Muscle layer of colon (tissue), 2 donors: ENCODE results near the gene INTS11.
A peak's percentile ranks its signal among the peaks of the same experiment; 100 is the strongest.

Source experiments
- H3K27ac ChIP-seq: one replicate; pipeline ENCODE4 v1.7.0; 2013; ENCODE audit warnings: low read depth, mild to moderate bottlenecking, low read length, moderate library complexity
- H3K27me3 ChIP-seq, 2 donors: one replicate each; pipeline ENCODE4 v1.7.0; 2013; ENCODE audit warnings: low read length in 2 of 2, mild to moderate bottlenecking in 2 of 2; ENCODE audit not compliant: insufficient read depth in 2 of 2, control insufficient read depth in 1 of 2
- H3K36me3 ChIP-seq: one replicate; pipeline ENCODE4 v1.7.0; 2013; ENCODE audit warnings: mild to moderate bottlenecking, low read length; ENCODE audit not compliant: insufficient read depth
- H3K4me1 ChIP-seq: one replicate; pipeline ENCODE4 v1.7.0; 2013; ENCODE audit warnings: mild to moderate bottlenecking, low read length; ENCODE audit not compliant: insufficient read depth
- H3K4me3 ChIP-seq, 2 donors: one replicate each; pipeline ENCODE4 v1.7.0; 2013; ENCODE audit warnings: low read length in 2 of 2, low read depth in 1 of 2, mild to moderate bottlenecking in 1 of 2, moderate library complexity in 1 of 2
- H3K9ac ChIP-seq: one replicate; pipeline ENCODE4 v1.7.0; 2013; ENCODE audit warnings: low read length
- H3K9me3 ChIP-seq: one replicate; pipeline ENCODE4 v1.7.0; 2013; ENCODE audit warnings: mild to moderate bottlenecking, low read length
- donor health status: abdominal sarcoma.
- donor health status: Adenocarcinoma of cecum.

Gene INTS11

GRCh38 chr1:1279028-1279427, 45.4 kb downstream of the INTS11 start:
- no peaks in the 10 kb centered on the region for H3K9me3 ChIP-seq
- peaks cover 7% of the 10 kb centered on the region for H3K4me1 ChIP-seq
- no peak overlapping the region for H3K9ac ChIP-seq
- H3K36me3 ChIP-seq: no peaks in the 10 kb centered on the region
- H3K4me3 ChIP-seq: no peak overlapping the region
- H3K27ac ChIP-seq: no peak overlapping the region
- no peaks in the 10 kb centered on the region for H3K27me3 ChIP-seq

- no peak overlapping the region for H3K4me3 ChIP-seq
- H3K27me3 ChIP-seq: no peaks in the 10 kb centered on the region
- H3K4me1 ChIP-seq: peaks cover 7% of the 10 kb centered on the region
- H3K9ac ChIP-seq: no peak overlapping the region
- no peaks in the 10 kb centered on the region for H3K36me3 ChIP-seq
- no peaks in the 10 kb centered on the region for H3K9me3 ChIP-seq
- no peak overlapping the region for H3K27ac ChIP-seq
Measured at GRCh38 chr1:1278620-1279019, 45.8 kb downstream of the INTS11 start.

- no peak overlapping the region for H3K4me3 ChIP-seq
- no peaks in the 10 kb centered on the region for H3K27me3 ChIP-seq
- no peaks in the 10 kb centered on the region for H3K36me3 ChIP-seq
- no peak overlapping the region for H3K9ac ChIP-seq
- H3K4me1 ChIP-seq: peaks cover 27% of the 10 kb centered on the region
- no peaks in the 10 kb centered on the region for H3K9me3 ChIP-seq
- no peak overlapping the region for H3K27ac ChIP-seq
Measured at GRCh38 chr1:1275836-1276235, 48.6 kb downstream of the INTS11 start.

- H3K9me3 ChIP-seq: no peaks in the 10 kb centered on the region
- H3K27ac ChIP-seq: peak overlapping the region; percentile 54
- H3K4me3 ChIP-seq: peak overlapping the region in 1 of 2 donors; percentile 63
- H3K27me3 ChIP-seq: no peaks in the 10 kb centered on the region
- H3K9ac ChIP-seq: no peak overlapping the region
- peaks cover 36% of the 10 kb centered on the region for H3K4me1 ChIP-seq
- no peaks in the 10 kb centered on the region for H3K36me3 ChIP-seq
Measured at GRCh38 chr1:1274931-1275431, 49.5 kb downstream of the INTS11 start.

GRCh38 chr1:1274299-1274930, 50.0 kb downstream of the INTS11 start:
- H3K4me1 ChIP-seq: peaks cover 37% of the 10 kb centered on the region
- H3K9ac ChIP-seq: peak overlapping the region; percentile 44
- peak overlapping the region; percentile 54 for H3K27ac ChIP-seq

GRCh38 chr1:1273512-1274298, 50.8 kb downstream of the INTS11 start, which contains the start of gene UBE2J2:
Gene UBE2J2, minus strand, starts transcription at chr1:1273854. Its CDS starts 5,862 bp downstream, at chr1:1267992.
- Histone ChIP-seq H3K4me3 (peak within 1 kb of the TSS; percentile 66 to 91), H3K4me1 (peaks cover 37% of the 10 kb centered on the region), H3K9ac (peak within 1 kb of the TSS; percentile 80), H3K27ac (peak within 1 kb of the TSS; percentile 54), H3K36me3 (no peaks in the 10 kb centered on the region), H3K27me3 (no peaks in the 10 kb centered on the region), H3K9me3 (no peaks in the 10 kb centered on the region)

More at GRCh38 chr1:1274299-1274930, 50.0 kb downstream of the INTS11 start:
- Histone ChIP-seq H3K4me3 (peak overlapping the region; percentile 63 to 66), H3K9me3 (no peaks in the 10 kb centered on the region), H3K27me3 (no peaks in the 10 kb centered on the region), H3K36me3 (no peaks in the 10 kb centered on the region)

- no peaks in the 10 kb centered on the region for H3K9me3 ChIP-seq
- H3K4me3 ChIP-seq: peak overlapping the region; percentile 56 to 91
- H3K4me1 ChIP-seq: peaks cover 37% of the 10 kb centered on the region
- peaks cover 5% of the 10 kb centered on the region for H3K36me3 ChIP-seq
- peak overlapping the region; percentile 80 for H3K9ac ChIP-seq
- peak overlapping the region; percentile 41 for H3K27ac ChIP-seq
- H3K27me3 ChIP-seq: no peaks in the 10 kb centered on the region
Measured at GRCh38 chr1:1273209-1273511, 51.3 kb downstream of the INTS11 start.

- Histone ChIP-seq H3K36me3 (peaks cover 11% of the 10 kb centered on the region), H3K27ac (peak overlapping the region; percentile 41), H3K4me1 (peaks cover 37% of the 10 kb centered on the region), H3K9ac (peak overlapping the region; percentile 80), H3K27me3 (no peaks in the 10 kb centered on the region), H3K9me3 (no peaks in the 10 kb centered on the region), H3K4me3 (peak overlapping the region; percentile 56 to 91)
Measured at GRCh38 chr1:1272341-1273208, 51.9 kb downstream of the INTS11 start.

GRCh38 chr1:1270813-1271212, 53.6 kb downstream of the INTS11 start:
- no peak overlapping the region for H3K27ac ChIP-seq

GRCh38 chr1:1268284-1268682, 56.2 kb downstream of the INTS11 start:
- H3K9ac ChIP-seq: no peak overlapping the region
- peaks cover 30% of the 10 kb centered on the region for H3K4me1 ChIP-seq
- H3K4me3 ChIP-seq: no peak overlapping the region
- H3K27me3 ChIP-seq: no peaks in the 10 kb centered on the region
- peaks cover 18% of the 10 kb centered on the region for H3K36me3 ChIP-seq
- H3K9me3 ChIP-seq: no peaks in the 10 kb centered on the region
- H3K27ac ChIP-seq: no peak overlapping the region

More at GRCh38 chr1:1270813-1271212, 53.6 kb downstream of the INTS11 start:
- Histone ChIP-seq H3K27me3 (no peaks in the 10 kb centered on the region), H3K4me1 (peaks cover 37% of the 10 kb centered on the region), H3K4me3 (no peak overlapping the region), H3K9me3 (no peaks in the 10 kb centered on the region), H3K36me3 (peaks cover 17% of the 10 kb centered on the region), H3K9ac (peak overlapping the region; percentile 36)
